AG04450 (cell line): ENCODE results near the gene RAD54L2. TPM values are rescaled to one million over a fixed set of nuclear protein-coding genes. Genes with fewer than 3 reads are reported as not detected.
A peak's percentile ranks its signal among the peaks of the same experiment; 100 is the strongest.
"Not testable (repeated sequence)": the region's sequence is repeated elsewhere in the genome, so short reads cannot be mapped to it uniquely, and the experiment has no call there.

ENCODE experiments used
- CTCF ChIA-PET: fragments of 300-600, 350-600 bp; formaldehyde crosslinking; extraction: SDS; loops from one replicate; lab custom pipeline; 2022; ENCODE audit warnings: antibody characterized with exemption, inconsistent platforms; lab: Charles Lee
- POLR2A ChIA-PET: fragments of 350-600 bp; formaldehyde crosslinking; extraction: SDS; loops from one replicate; lab custom pipeline; 2021; ENCODE audit warnings: antibody characterized with exemption, inconsistent platforms; lab: Yijun Ruan, JAX
- DNase-seq: peaks from one replicate; pipeline ENCODE4 v3.0.0-alpha.2; 2011; ENCODE audit warnings: low read depth, low spot score
- H3K27ac ChIP-seq: one replicate; pipeline ENCODE4 v1.5.1; 2012; ENCODE audit warnings: low read depth, low read length, control low read depth
- H3K27me3 ChIP-seq: one replicate; pipeline ENCODE4 v1.6.0; 2012; ENCODE audit warnings: low read length; ENCODE audit not compliant: control insufficient read depth, insufficient read depth
- H3K4me3 ChIP-seq: 2 replicates; pipeline ENCODE4 v1.5.1; 2011; ENCODE audit warnings: mild to moderate bottlenecking, low read depth, low read length, control low read depth
- H3K9me3 ChIP-seq: 2 replicates; pipeline ENCODE4 v1.5.1; 2012; ENCODE audit warnings: low read length; ENCODE audit not compliant: control insufficient read depth, insufficient read depth
- CTCF ChIP-seq: IDR thresholded peaks from 2 replicates; pipeline ENCODE4 v1.5.1; 2011; ENCODE audit warnings: low read depth, low read length, control low read depth, inconsistent platforms
- polyA plus RNA-seq: library from polyadenylated mRNA; depleted of rRNA; stranded (reverse); fragments of >200 nt; gene quantifications from 2 replicates; pipeline ENCODE4 v1.2.3, GENCODE V29; 2011

The RAD54L2 gene
- polyA plus RNA-seq, 1 experiment: 8.1 TPM

GRCh38 chr3:51535146-51536019 lies 3.1 kb upstream of the RAD54L2 start:
- POLR2A ChIA-PET: interaction anchor here (0.6 kb wide), 1 partner anchor 23 kb away, joined by 3 read pairs; no protein-coding TSS in a partner anchor

GRCh38 chr3:51537631-51538030 lies 888 bp upstream of the RAD54L2 start:
- H3K4me3 ChIP-seq: peak overlapping the region; percentile 79
- CTCF ChIA-PET: interaction anchor here (0.7 to 2.3 kb wide), 6 partner anchors 11 to 132 kb away, joined by 3 to 13 read pairs (median 3); no protein-coding TSS in a partner anchor
- POLR2A ChIA-PET: interaction anchor here (0.6 to 2.4 kb wide), 3 partner anchors 37 to 126 kb away, joined by 3 to 19 read pairs (median 8); partner anchors contain the start of gene DCAF1
- DNase-seq, H3K9me3 ChIP-seq, H3K27me3 ChIP-seq: not testable (repeated sequence)
- peak overlapping the region; percentile 68 for H3K27ac ChIP-seq

More at GRCh38 chr3:51535146-51536019, 3.1 kb upstream of the RAD54L2 start:
- Histone ChIP-seq H3K4me3 (no peak overlapping the region), H3K9me3 (no peaks in the 10 kb centered on the region; the same call in 1 of the 2 replicates), H3K27me3 (no peaks in the 10 kb centered on the region), H3K27ac (no peak overlapping the region)
- CTCF ChIA-PET: no interaction called here
- DNase-seq: no peak
- TF ChIP-seq CTCF: no peak

- no peak for DNase-seq
- no peak for TF ChIP-seq CTCF
- POLR2A ChIA-PET: interaction anchor here (0.6 to 2.4 kb wide), 4 partner anchors 22 to 126 kb away, joined by 3 to 19 read pairs (median 6); partner anchors contain the start of gene DCAF1
- H3K9me3 ChIP-seq: no peaks in the 10 kb centered on the region; the same call in 1 of the 2 replicates
- CTCF ChIA-PET: interaction anchor here (0.7 to 2.3 kb wide), 6 partner anchors 11 to 132 kb away, joined by 3 to 13 read pairs (median 3); no protein-coding TSS in a partner anchor
- H3K27me3 ChIP-seq: no peaks in the 10 kb centered on the region
- peak overlapping the region; percentile 79 for H3K4me3 ChIP-seq
- H3K27ac ChIP-seq: peak overlapping the region; percentile 68
Observed at GRCh38 chr3:51538115-51538458, 432 bp upstream of the RAD54L2 start.

GRCh38 chr3:51539291-51539941 lies 897 bp downstream of the RAD54L2 start:
- Histone ChIP-seq H3K4me3 (peak overlapping the region; percentile 79), H3K9me3 (no peaks in the 10 kb centered on the region; the same call in 1 of the 2 replicates), H3K27ac (peak overlapping the region; percentile 89), H3K27me3 (no peaks in the 10 kb centered on the region)
- DNase-seq: no peak
- TF ChIP-seq CTCF: no peak
- ChIA-PET CTCF (interaction anchor here (1.2 to 3.6 kb wide), 4 partner anchors 11 to 131 kb away, joined by 3 to 16 read pairs (median 8); no protein-coding TSS in a partner anchor), POLR2A (interaction anchor here (0.6 to 2.4 kb wide), 3 partner anchors 21 to 42 kb away, joined by 3 to 19 read pairs (median 6); partner anchors contain the start of gene DCAF1)

GRCh38 chr3:51542596-51542995 lies 4.1 kb downstream of the RAD54L2 start:
- H3K27ac ChIP-seq, H3K4me3 ChIP-seq, POLR2A ChIA-PET, H3K9me3 ChIP-seq, DNase-seq, H3K27me3 ChIP-seq: not testable (repeated sequence)
- CTCF ChIA-PET: interaction anchor here (2.7 kb wide), 1 partner anchor 127 kb away, joined by 13 read pairs; no protein-coding TSS in a partner anchor
